Endothelial cell of umbilical vein (primary cell): ENCODE results near the gene PCGF5. TPM values are rescaled to one million over a fixed set of nuclear protein-coding genes. Genes with fewer than 3 reads are reported as not detected.

Experiments
- BruUV-seq: library from RNA; stranded (reverse); fragments of 400-500 nt; replicated peaks from 2 replicates; lab custom pipeline; 2021; lab: Mats Ljungman, UMichigan
- CTCF ChIA-PET: fragments of 300-600, 350-600 bp; sonication (Branson Sonifier 250); formaldehyde crosslinking; loops from one replicate; lab custom pipeline; 2021; ENCODE audit warnings: antibody characterized with exemption, inconsistent platforms; lab: Charles Lee
- POLR2A ChIA-PET: fragments of 300-600, 350-600 bp; sonication (Branson Sonifier 250); formaldehyde crosslinking; loops from one replicate; lab custom pipeline; 2021; ENCODE audit warnings: antibody characterized with exemption, inconsistent platforms; lab: Charles Lee
- DNase-seq: peaks from one replicate; pipeline ENCODE4 v3.0.0-alpha.2; 2011; ENCODE audit warnings: low read depth, low spot score
- FAIRE-seq: peaks from 2 replicates; lab custom pipeline; 2011; peaks lifted over from hg19 to GRCh38; lab: Jason Lieb, UNC
- H2AFZ ChIP-seq: 2 replicates; pipeline ENCODE4 v1.6.0; 2012; ENCODE audit warnings: low read depth, low read length, control low read depth, inconsistent platforms
- H3K27ac ChIP-seq: 2 replicates; pipeline ENCODE4 v1.5.1; 2011; ENCODE audit warnings: low read depth, mild to moderate bottlenecking, control low read depth, low read length, moderate library complexity; ENCODE audit not compliant: insufficient read depth
- H3K27me3 ChIP-seq, 2 experiments: 2 replicates each; pipeline versions ENCODE4 v1.6.0 to v1.6.1; 2011; ENCODE audit warnings: low read length in 2 of 2, mixed read lengths in 1 of 2; ENCODE audit not compliant: control insufficient read depth in 2 of 2, insufficient read depth in 2 of 2
- H3K36me3 ChIP-seq, 2 experiments: 2 replicates in 1 of 2; 3 replicates in 1 of 2; pipeline ENCODE4 v1.5.1; 2011; ENCODE audit warnings: low read length in 2 of 2, mild to moderate bottlenecking in 1 of 2, moderate library complexity in 1 of 2; ENCODE audit not compliant: control insufficient read depth in 2 of 2, insufficient read depth in 2 of 2; ENCODE audit errors: extremely low read depth in 1 of 2
- H3K4me1 ChIP-seq: 3 replicates; pipeline ENCODE4 v1.5.1; 2011; ENCODE audit warnings: mild to moderate bottlenecking, low read length; ENCODE audit not compliant: control insufficient read depth, insufficient read depth; ENCODE audit errors: extremely low read depth
- H3K4me2 ChIP-seq: 2 replicates; pipeline ENCODE4 v1.6.1; 2011; ENCODE audit warnings: low read length, control low read depth, mixed read lengths; ENCODE audit not compliant: insufficient read depth
- H3K4me3 ChIP-seq, 3 experiments: fragments of 200-600 bp in 1 of 3; sonication (generic), shearing (Covaris generic) in 1 of 3; replicated peaks in 1 of 3; 2 replicates each; pipeline ENCODE4 v1.5.1; 2011 to 2016; ENCODE audit warnings: control low read depth in 3 of 3, low read length in 3 of 3, mild to moderate bottlenecking in 2 of 3, inconsistent platforms in 1 of 3, low read depth in 1 of 3, moderate library complexity in 1 of 3; ENCODE audit not compliant: insufficient read depth in 1 of 3
- H3K79me2 ChIP-seq: 2 replicates; pipeline ENCODE4 v1.6.0; 2012; ENCODE audit warnings: low read length, inconsistent platforms; ENCODE audit not compliant: control insufficient read depth, insufficient read depth
- H3K9ac ChIP-seq: replicated peaks from 2 replicates; pipeline ENCODE3; 2011; ENCODE audit warnings: low read length, control low read depth; ENCODE audit not compliant: insufficient read depth; ENCODE audit errors: extremely low read depth
- H3K9me1 ChIP-seq: replicated peaks from 3 replicates; pipeline ENCODE4 v1.6.0; 2011; ENCODE audit warnings: mild to moderate bottlenecking, low read length; ENCODE audit not compliant: control insufficient read depth, insufficient read depth; ENCODE audit errors: extremely low read depth
- H3K9me3 ChIP-seq: replicated peaks from 2 replicates; pipeline ENCODE4 v1.5.1; 2012; ENCODE audit warnings: low read length, inconsistent platforms; ENCODE audit not compliant: control insufficient read depth, insufficient read depth
- H4K20me1 ChIP-seq: replicated peaks from 2 replicates; pipeline ENCODE3; 2011; ENCODE audit warnings: mild to moderate bottlenecking, low read length; ENCODE audit not compliant: control insufficient read depth, insufficient read depth; ENCODE audit errors: extremely low read depth
- FOS ChIP-seq: IDR thresholded peaks from 2 replicates; pipeline ENCODE4 v1.6.1; 2011; ENCODE audit warnings: mild to moderate bottlenecking, low read length, moderate library complexity, borderline replicate concordance; ENCODE audit not compliant: insufficient read depth
- GATA2 ChIP-seq: IDR thresholded peaks from 2 replicates; pipeline ENCODE4 v1.7.0; 2011; ENCODE audit warnings: low read depth, mild to moderate bottlenecking, moderate library complexity, mixed read lengths, low read length; ENCODE audit not compliant: insufficient read length, insufficient read depth
- JUN ChIP-seq: IDR thresholded peaks from 2 replicates; pipeline ENCODE4 v1.6.1; 2011; ENCODE audit warnings: borderline replicate concordance, low read depth; ENCODE audit not compliant: insufficient read length, insufficient read depth
- MYC ChIP-seq: IDR thresholded peaks from one replicate; pipeline ENCODE4 v1.6.1; 2011; ENCODE audit warnings: mild to moderate bottlenecking, low read depth, low read length
- dilution Hi-C: fragments of 300-500 bp; cut with MboI; formaldehyde crosslinking; loops from one replicate; pipeline ENCODE4 v1.15.0; 2019; ENCODE audit warnings: low sequenced_read_pairs; ENCODE audit not compliant: extremely low pct_ligation_motif_present
- intact Hi-C: fragments of 100-400 bp; cut with micrococcal nuclease; formaldehyde crosslinking; loops from one replicate; pipeline ENCODE4 v1.10.0; 2022
- polyA plus RNA-seq, 4 experiments: library from polyadenylated mRNA; depleted of rRNA in 3 of 4; stranded (reverse) in 3 of 4; unstranded in 1 of 4; fragments of >200 nt; gene quantifications; 2 replicates each; pipeline versions ENCODE4 v1.2.1 to v1.2.3, GENCODE V29; 2011 to 2012; ENCODE audit warnings: missing spikeins in 1 of 4
- total RNA-seq: library from RNA; stranded (reverse); gene quantifications from 2 replicates; pipeline ENCODE4 v1.2.3, GENCODE V29; 2021
- TF ChIP-seq, protein P1 (sequence below), 2 donors: IDR thresholded peaks; 1 replicate in 1 of 2; 2 replicates in 1 of 2; pipeline ENCODE4 v1.5.1; 2011; ENCODE audit warnings: low read length in 2 of 2, mild to moderate bottlenecking in 2 of 2, moderate library complexity in 2 of 2, control low read depth in 1 of 2, inconsistent platforms in 1 of 2, low read depth in 1 of 2; ENCODE audit not compliant: insufficient read depth in 1 of 2; ENCODE audit errors: extremely low read depth in 1 of 2

PCGF5 gene
- total and polyA plus RNA-seq, 2 donors (not counting 3 experiments of a cell fraction or from before 2014, with no cell fraction given), result 25.0 to 29.8 TPM

DNA sequence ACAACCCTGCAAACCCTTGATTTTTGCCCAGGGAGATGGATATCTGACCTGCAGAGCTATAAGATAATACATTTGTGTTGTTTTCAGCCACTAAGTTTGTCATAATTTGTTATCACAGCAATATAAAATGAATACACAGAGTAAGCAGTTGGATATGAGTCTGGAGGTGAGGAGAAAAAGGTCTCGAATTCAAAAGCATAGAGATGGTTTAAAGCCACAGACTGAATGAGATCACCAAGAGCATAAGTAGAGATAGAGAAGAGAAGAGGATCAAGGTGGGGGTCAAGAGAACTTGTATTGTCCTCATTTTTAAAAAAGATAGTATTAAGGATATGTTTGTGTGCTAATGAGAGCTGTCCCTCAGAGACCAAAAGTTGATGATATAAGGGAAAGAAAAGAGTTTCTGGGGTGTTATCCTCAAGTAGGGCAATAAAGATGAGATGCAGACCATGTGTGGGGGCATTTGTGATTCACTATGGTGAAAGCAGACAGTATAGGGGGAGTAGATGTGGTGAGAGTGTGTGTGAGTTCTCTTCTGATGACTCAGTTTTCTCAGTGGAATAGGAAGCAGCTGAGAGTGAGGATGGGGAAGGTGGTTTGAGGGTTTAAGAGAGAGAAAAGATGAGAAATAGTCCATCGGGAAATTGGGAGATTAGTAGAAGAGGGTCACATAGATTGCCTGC, 25.8 kb upstream of the PCGF5 start:
- Histone ChIP-seq H4K20me1 (no peaks in the 10 kb centered on the region), H3K4me2 (no peak overlapping the region), H3K79me2 (no peaks in the 10 kb centered on the region), H3K9me1 (no peaks in the 10 kb centered on the region), H3K27me3 (no peaks in the 10 kb centered on the region), H3K27ac (no peak overlapping the region), H3K4me3 (no peak overlapping the region), H2AFZ (no peak overlapping the region), H3K9ac (no peak overlapping the region), H3K36me3 (no peaks in the 10 kb centered on the region), H3K4me1 (no peaks in the 10 kb centered on the region), H3K9me3 (no peaks in the 10 kb centered on the region)
- CTCF ChIA-PET, result no interaction called here
- dilution Hi-C loops (no loop called here), intact Hi-C loops (no loop called here)
- POLR2A ChIA-PET, result no interaction called here
- BruUV-seq, result no TSS peak
- DNase-seq (no peak), FAIRE-seq (no peak)
- TF ChIP-seq MYC (no peak), JUN (no peak), GATA2 (no peak), FOS (peak; percentile 51)
- TF ChIP-seq, protein P1, sequence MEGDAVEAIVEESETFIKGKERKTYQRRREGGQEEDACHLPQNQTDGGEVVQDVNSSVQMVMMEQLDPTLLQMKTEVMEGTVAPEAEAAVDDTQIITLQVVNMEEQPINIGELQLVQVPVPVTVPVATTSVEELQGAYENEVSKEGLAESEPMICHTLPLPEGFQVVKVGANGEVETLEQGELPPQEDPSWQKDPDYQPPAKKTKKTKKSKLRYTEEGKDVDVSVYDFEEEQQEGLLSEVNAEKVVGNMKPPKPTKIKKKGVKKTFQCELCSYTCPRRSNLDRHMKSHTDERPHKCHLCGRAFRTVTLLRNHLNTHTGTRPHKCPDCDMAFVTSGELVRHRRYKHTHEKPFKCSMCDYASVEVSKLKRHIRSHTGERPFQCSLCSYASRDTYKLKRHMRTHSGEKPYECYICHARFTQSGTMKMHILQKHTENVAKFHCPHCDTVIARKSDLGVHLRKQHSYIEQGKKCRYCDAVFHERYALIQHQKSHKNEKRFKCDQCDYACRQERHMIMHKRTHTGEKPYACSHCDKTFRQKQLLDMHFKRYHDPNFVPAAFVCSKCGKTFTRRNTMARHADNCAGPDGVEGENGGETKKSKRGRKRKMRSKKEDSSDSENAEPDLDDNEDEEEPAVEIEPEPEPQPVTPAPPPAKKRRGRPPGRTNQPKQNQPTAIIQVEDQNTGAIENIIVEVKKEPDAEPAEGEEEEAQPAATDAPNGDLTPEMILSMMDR (IDR thresholded peaks at IDR 0.05; ENCODE audit: extremely low read depth in 1 of 2, insufficient read depth in 1 of 2, low read depth in 1 of 2, low read length in 2 of 2), result no peak
